Measurements from ENCODE around the gene NOL12.
A peak's percentile ranks its signal among the peaks of the same experiment; 100 is the strongest.

- TF ChIP-seq ATF3 (IDR thresholded peaks at IDR 0.05) (no peak), MAX (IDR thresholded peaks at IDR 0.05) (no peak), EGR1 (IDR thresholded peaks at IDR 0.05; ENCODE audit: low read depth) (no peak), FOSL1 (IDR thresholded peaks at IDR 0.05; ENCODE audit: low read depth) (no peak), CTCF (IDR thresholded peaks at IDR 0.05 in 2 of 3, conservative IDR thresholded peaks at IDR 0.05 in 1 of 3; ENCODE audit: borderline replicate concordance in 1 of 3, insufficient read depth in 1 of 3, low read depth in 2 of 3, low read length in 2 of 3) (peak in 2 of 3 experiments; percentile 20 to 21; a peak in 2 of 6 replicates), EZH2 (IDR thresholded peaks at IDR 0.05) (no peak), JUND (IDR thresholded peaks at IDR 0.05) (no peak)
These were observed 45.8 kb downstream of the NOL12 start for GRCh38 chr22:37731804-37732471.

Data from HCT116 (cell line).